T-cell (primary cell): ENCODE data around the gene ATP2C1. TPM values are rescaled to one million over a fixed set of nuclear protein-coding genes. Genes with fewer than 3 reads are reported as not detected.
"Not testable (repeated sequence)": the region's sequence is repeated elsewhere in the genome, so short reads cannot be mapped to it uniquely, and the experiment has no call there.

Experiments used
- ATAC-seq, 4 experiments: fragments of 200-7000 bp in 3 of 4; fragments of 150-1000 bp in 1 of 4; cut with Tn5 transposase; replicated peaks in 1 of 4; 1 replicate in 3 of 4; 2 replicates in 1 of 4; pipeline ENCODE4 v1.10.0; 2021; ENCODE audit warnings: moderate library complexity in 3 of 4, mild to moderate bottlenecking in 2 of 4, moderate number of reproducible peaks in 1 of 4
- CTCF ChIA-PET, 2 donors: fragments of 300-600 bp; sonication (Branson Sonifier 250); formaldehyde crosslinking; loops; one replicate each; lab custom pipeline; 2022; ENCODE audit warnings: antibody characterized with exemption in 2 of 2; lab: Charles Lee
- POLR2A ChIA-PET, 2 donors: fragments of 300-600 bp; sonication (Branson Sonifier 250); formaldehyde crosslinking; loops; one replicate each; lab custom pipeline; 2022; ENCODE audit warnings: antibody characterized with exemption in 2 of 2; lab: Charles Lee
- DNase-seq, 35 experiments: peaks; one replicate each; pipeline versions ENCODE4 v3.0.0 to v3.0.0-alpha.2; 2013 to 2023
- H3K27ac ChIP-seq: one replicate; pipeline ENCODE4 v1.5.1; 2013; ENCODE audit warnings: low read length
- H3K27me3 ChIP-seq, 2 experiments: replicated peaks in 1 of 2; 1 replicate in 1 of 2; 2 replicates in 1 of 2; pipeline versions ENCODE4 v1.6.1 to v1.7.0; 2013; ENCODE audit warnings: low read length in 1 of 2, mixed read lengths in 1 of 2; ENCODE audit not compliant: control insufficient read depth in 2 of 2, insufficient read depth in 2 of 2; ENCODE audit errors: extremely low read depth in 1 of 2
- H3K36me3 ChIP-seq, 2 donors: 1 replicate in 1 of 2; 2 replicates in 1 of 2; pipeline versions ENCODE4 v1.6.1 to v1.7.0; 2013; ENCODE audit warnings: low read length in 1 of 2; ENCODE audit not compliant: control insufficient read depth in 2 of 2, insufficient read depth in 1 of 2; ENCODE audit errors: extremely low read depth in 1 of 2
- H3K4me1 ChIP-seq, 2 experiments: 1 replicate in 1 of 2; 2 replicates in 1 of 2; pipeline versions ENCODE4 v1.6.1 to v1.7.0; 2013; ENCODE audit warnings: low read length in 2 of 2, mixed read lengths in 1 of 2; ENCODE audit not compliant: insufficient read depth in 2 of 2, control insufficient read depth in 1 of 2; ENCODE audit errors: extremely low read depth in 1 of 2
- H3K4me3 ChIP-seq, 2 donors: 1 replicate in 1 of 2; 2 replicates in 1 of 2; pipeline versions ENCODE4 v1.5.1 to v1.7.0; 2013; ENCODE audit warnings: mild to moderate bottlenecking in 2 of 2, low read length in 1 of 2, moderate library complexity in 1 of 2; ENCODE audit not compliant: control insufficient read depth in 1 of 2; ENCODE audit errors: extremely low read depth in 1 of 2
- H3K9me3 ChIP-seq: 2 replicates; pipeline ENCODE4 v1.7.0; 2013
- H3K27ac Mint-ChIP-seq, 2 donors: one replicate each; pipeline ENCODE4 v1.8.0; 2020 to 2021; ENCODE audit warnings: mild to moderate bottlenecking in 2 of 2, mixed read lengths in 2 of 2
- H3K27me3 Mint-ChIP-seq, 2 donors: one replicate each; pipeline ENCODE4 v1.8.0; 2021 to 2022; ENCODE audit warnings: mixed read lengths in 2 of 2
- H3K36me3 Mint-ChIP-seq: one replicate; pipeline ENCODE4 v1.8.0; 2021; ENCODE audit warnings: mixed read lengths
- H3K4me1 Mint-ChIP-seq, 3 donors: one replicate each; pipeline ENCODE4 v1.8.0; 2020 to 2022; ENCODE audit warnings: mixed read lengths in 3 of 3, mild to moderate bottlenecking in 1 of 3
- H3K4me3 Mint-ChIP-seq, 3 donors: one replicate each; pipeline ENCODE4 v1.8.0; 2020 to 2022; ENCODE audit warnings: mild to moderate bottlenecking in 3 of 3, mixed read lengths in 3 of 3, moderate library complexity in 3 of 3
- H3K9me3 Mint-ChIP-seq, 3 donors: one replicate each; pipeline ENCODE4 v1.8.0; 2020 to 2022; ENCODE audit warnings: mixed read lengths in 3 of 3
- WGBS: methylation state at CpG from one replicate; pipeline ENCODE4 v1.1.5; 2013; ENCODE audit warnings: missing lambda C conversion rate; ENCODE audit not compliant: insufficient coverage; 5-methylcytosine and 5-hydroxymethylcytosine counted together
- total RNA-seq, 35 experiments: library from RNA in 6 of 35; stranded (reverse) in 6 of 35; fragments of 120-200 nt in 1 of 35; gene quantifications; one replicate each; pipeline versions ENCODE4 v1.2.1 to v1.2.4 and lab custom pipeline; 2013 to 2026

The ATP2C1 gene
- total RNA-seq, 5 donors from 2014 or later (not counting 1 experiment from before 2014, with no cell fraction given), result 36.4 to 60.1 (median 42.6) TPM

DNA sequence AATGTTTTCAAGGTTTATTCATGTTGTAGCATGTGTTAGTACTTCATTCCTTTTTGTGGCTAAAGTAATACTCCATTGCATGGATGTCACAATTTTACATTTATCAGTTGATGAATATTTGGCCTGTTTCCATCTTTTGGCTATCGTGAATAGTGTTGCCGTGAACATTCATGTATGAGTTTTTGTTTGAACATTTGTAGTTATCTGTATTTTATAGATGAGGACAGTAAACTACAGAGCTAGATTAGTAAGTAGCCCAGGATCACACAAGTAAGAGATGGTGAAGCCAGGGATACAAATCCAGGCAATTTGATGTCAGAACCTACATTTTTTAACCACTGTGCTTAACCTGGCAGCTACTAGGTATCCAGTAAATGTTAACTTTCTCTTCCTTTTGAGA is 69.6 kb downstream of the ATP2C1 start:
- ATAC-seq, result no peak
- Histone ChIP-seq H3K36me3 (peaks cover 4 to 37% of the 10 kb centered on the region in 2 donors), H3K4me1 (no peaks in the 10 kb centered on the region), H3K27me3 (no peaks in the 10 kb centered on the region), H3K9me3 (no peaks in the 10 kb centered on the region), H3K4me3 (no peak overlapping the region), H3K27ac (no peak overlapping the region)
- no peak overlapping the region for H3K27ac Mint-ChIP-seq
- H3K4me1 Mint-ChIP-seq, result no peaks in the 10 kb centered on the region
- H3K36me3 Mint-ChIP-seq, result peaks cover 60% of the 10 kb centered on the region
- H3K9me3 Mint-ChIP-seq, result no peaks in the 10 kb centered on the region
- H3K27me3 Mint-ChIP-seq, result no peaks in the 10 kb centered on the region
- H3K4me3 Mint-ChIP-seq, result no peak overlapping the region
- ChIA-PET POLR2A (no interaction called here), CTCF (no interaction called here)
- no CpG with 5 or more reads among the region's 2 CpGs for WGBS
- no peak for DNase-seq

DNA sequence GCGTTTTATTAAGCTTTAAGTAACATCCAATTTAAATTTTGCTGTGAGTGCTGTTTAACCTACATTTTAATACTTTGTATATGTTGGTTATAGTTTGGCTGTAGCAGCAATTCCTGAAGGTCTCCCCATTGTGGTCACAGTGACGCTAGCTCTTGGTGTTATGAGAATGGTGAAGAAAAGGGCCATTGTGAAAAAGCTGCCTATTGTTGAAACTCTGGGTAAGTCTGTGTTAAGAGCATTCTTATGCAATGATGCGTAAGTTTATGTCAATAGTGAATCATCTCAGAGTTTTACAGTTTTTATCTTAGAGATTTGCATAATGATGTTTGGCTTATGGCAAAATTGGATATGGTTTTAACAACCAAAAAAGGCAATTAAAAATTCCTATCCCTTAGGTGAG is 70.0 kb downstream of the ATP2C1 start:
- ATAC-seq, result no peak
- H3K4me1 ChIP-seq, result no peaks in the 10 kb centered on the region
- no peak overlapping the region for H3K4me3 Mint-ChIP-seq

DNA sequence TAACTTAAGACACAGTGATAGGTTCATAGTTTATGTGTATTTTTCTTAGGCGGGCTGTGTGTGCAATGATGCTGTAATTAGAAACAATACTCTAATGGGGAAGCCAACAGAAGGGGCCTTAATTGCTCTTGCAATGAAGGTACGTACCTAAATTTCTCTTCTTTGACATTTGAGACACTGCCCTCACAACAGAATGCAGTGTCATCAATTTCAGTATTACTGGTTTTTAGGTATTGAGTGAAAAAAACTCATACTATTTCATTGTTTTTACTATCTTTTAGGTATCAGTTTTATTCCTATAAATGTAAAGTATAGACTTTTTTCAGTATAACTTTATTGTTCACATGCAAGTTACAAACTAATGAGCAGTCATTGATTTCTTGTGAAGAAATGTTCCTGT is 73.4 kb downstream of the ATP2C1 start:
- no CpG with 5 or more reads among the region's 2 CpGs for WGBS
- Histone ChIP-seq H3K27ac (no peak overlapping the region), H3K27me3 (no peaks in the 10 kb centered on the region), H3K4me1 (no peaks in the 10 kb centered on the region), H3K36me3 (peaks cover 0 to 53% of the 10 kb centered on the region in 2 donors), H3K9me3 (no peaks in the 10 kb centered on the region), H3K4me3 (no peak overlapping the region)
- Mint-ChIP-seq H3K4me3 (no peak overlapping the region), H3K9me3 (peaks cover 0 to 4% (median 0%) of the 10 kb centered on the region in 3 donors), H3K27ac (no peak overlapping the region), H3K36me3 (peaks cover 61% of the 10 kb centered on the region), H3K4me1 (no peaks in the 10 kb centered on the region), H3K27me3 (no peaks in the 10 kb centered on the region)
- ChIA-PET CTCF (no interaction called here), POLR2A (no interaction called here)
- DNase-seq (no peak), ATAC-seq (no peak)

More for the DNA sequence above, 70.0 kb downstream of the ATP2C1 start:
- DNase-seq, result no peak
- Histone ChIP-seq H3K27me3 (no peaks in the 10 kb centered on the region), H3K36me3 (peaks cover 4 to 40% of the 10 kb centered on the region in 2 donors), H3K4me3 (no peak overlapping the region), H3K27ac (no peak overlapping the region), H3K9me3 (no peaks in the 10 kb centered on the region)
- Mint-ChIP-seq H3K27me3 (no peaks in the 10 kb centered on the region), H3K27ac (no peak overlapping the region), H3K9me3 (no peaks in the 10 kb centered on the region), H3K4me1 (no peaks in the 10 kb centered on the region), H3K36me3 (peaks cover 61% of the 10 kb centered on the region)
- ChIA-PET POLR2A (no interaction called here), CTCF (no interaction called here)
- WGBS, result 100% methylated on average over 2 of the region's 3 CpGs

DNA sequence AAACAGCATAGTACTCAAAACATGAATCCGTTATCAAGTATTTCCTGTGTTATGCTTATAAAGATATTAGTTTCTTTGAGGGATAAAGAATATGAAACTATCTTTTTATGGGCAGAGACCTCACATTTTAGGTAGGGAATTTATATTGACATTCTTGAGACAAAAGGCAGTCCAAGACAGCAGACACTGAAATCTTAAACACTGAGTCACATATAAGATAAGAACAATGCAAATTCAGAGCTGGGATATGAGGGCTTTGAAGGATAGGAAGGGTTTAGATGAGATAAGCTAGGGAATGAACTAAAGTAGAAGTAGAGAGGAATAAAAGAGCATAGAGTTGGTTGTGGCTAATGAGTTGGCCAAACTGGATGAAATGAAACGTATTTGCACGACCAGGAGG is 74.3 kb downstream of the ATP2C1 start:
- CTCF ChIA-PET, result no interaction called here
- Mint-ChIP-seq H3K36me3 (peaks cover 66% of the 10 kb centered on the region), H3K4me1 (no peaks in the 10 kb centered on the region), H3K9me3 (peaks cover 0 to 4% (median 0%) of the 10 kb centered on the region in 3 donors), H3K27ac (no peak overlapping the region), H3K27me3 (no peaks in the 10 kb centered on the region), H3K4me3 (no peak overlapping the region)
- POLR2A ChIA-PET, result no interaction called here
- Histone ChIP-seq H3K27me3 (no peaks in the 10 kb centered on the region), H3K4me3 (no peak overlapping the region), H3K36me3 (peaks cover 0 to 52% of the 10 kb centered on the region in 2 donors), H3K27ac (no peak overlapping the region), H3K9me3 (no peaks in the 10 kb centered on the region), H3K4me1 (no peaks in the 10 kb centered on the region)
- ATAC-seq (no peak), DNase-seq (no peak)
- 98% methylated on average over 2 of the region's 3 CpGs for WGBS

DNA sequence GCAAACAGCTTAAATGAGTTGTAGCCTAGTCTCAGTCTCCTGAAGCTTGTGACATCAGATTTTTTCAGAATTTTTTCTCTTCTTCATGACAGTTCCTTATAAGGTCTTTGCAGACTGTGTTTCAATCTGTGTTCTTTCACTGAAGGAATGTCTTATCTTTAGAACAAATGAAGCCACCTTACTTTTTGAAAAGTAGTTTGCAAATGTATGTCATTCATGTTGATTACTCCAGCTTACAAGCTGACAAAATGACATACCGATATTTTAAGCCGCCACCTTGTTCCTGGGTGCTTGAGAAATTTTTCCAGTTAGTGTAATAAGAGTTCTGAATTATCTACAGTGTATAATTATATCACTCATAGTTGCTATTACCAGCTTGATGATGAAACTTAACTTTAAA is 75.7 kb downstream of the ATP2C1 start:
- WGBS, result no CpG with 5 or more reads among the region's 2 CpGs
- H3K9me3 Mint-ChIP-seq, result peaks cover 0 to 4% (median 0%) of the 10 kb centered on the region in 3 donors
- Histone ChIP-seq H3K4me1 (no peaks in the 10 kb centered on the region), H3K9me3 (no peaks in the 10 kb centered on the region), H3K4me3 (no peak overlapping the region), H3K27me3 (no peaks in the 10 kb centered on the region), H3K36me3 (peaks cover 0 to 49% of the 10 kb centered on the region in 2 donors), H3K27ac (no peak overlapping the region)
- no peak overlapping the region for H3K27ac Mint-ChIP-seq
- ATAC-seq (no peak), DNase-seq (no peak)
- H3K27me3 Mint-ChIP-seq, result no peaks in the 10 kb centered on the region
- peaks cover 73% of the 10 kb centered on the region for H3K36me3 Mint-ChIP-seq
- POLR2A ChIA-PET, result no interaction called here
- H3K4me1 Mint-ChIP-seq, result no peaks in the 10 kb centered on the region
- H3K4me3 Mint-ChIP-seq, result no peak overlapping the region
- CTCF ChIA-PET, result no interaction called here

DNA sequence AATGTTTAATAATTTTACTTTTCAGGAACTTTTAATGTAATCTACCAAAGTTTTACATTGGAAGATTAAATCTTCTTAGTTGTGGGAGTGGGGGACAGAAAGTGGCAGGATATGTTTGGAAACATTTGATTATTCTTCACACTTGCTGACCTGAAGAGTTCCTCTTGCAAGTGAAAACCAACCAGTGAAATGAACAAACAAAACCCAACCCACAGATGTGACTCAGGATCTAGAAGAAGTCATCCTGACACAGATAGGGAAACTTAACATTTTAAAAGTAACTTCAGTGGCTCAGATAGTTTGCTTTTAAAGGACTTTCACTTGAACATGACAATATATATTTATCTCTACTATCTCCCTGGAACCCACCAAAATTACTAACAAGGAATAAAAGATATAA is 77.3 kb downstream of the ATP2C1 start:
- DNase-seq, result no peak
- no peak overlapping the region for H3K4me3 Mint-ChIP-seq
- no peak for ATAC-seq
- Histone ChIP-seq H3K4me1 (no peaks in the 10 kb centered on the region), H3K27ac (no peak overlapping the region), H3K27me3 (no peaks in the 10 kb centered on the region), H3K36me3 (peaks cover 0 to 43% of the 10 kb centered on the region in 2 donors), H3K4me3 (no peak overlapping the region), H3K9me3 (no peaks in the 10 kb centered on the region)
- H3K9me3 Mint-ChIP-seq, result peaks cover 0 to 4% (median 0%) of the 10 kb centered on the region in 3 donors
- no peaks in the 10 kb centered on the region for H3K4me1 Mint-ChIP-seq
- peaks cover 69% of the 10 kb centered on the region for H3K36me3 Mint-ChIP-seq
- ChIA-PET POLR2A (no interaction called here), CTCF (no interaction called here)
- H3K27me3 Mint-ChIP-seq, result no peaks in the 10 kb centered on the region
- H3K27ac Mint-ChIP-seq, result no peak overlapping the region

DNA sequence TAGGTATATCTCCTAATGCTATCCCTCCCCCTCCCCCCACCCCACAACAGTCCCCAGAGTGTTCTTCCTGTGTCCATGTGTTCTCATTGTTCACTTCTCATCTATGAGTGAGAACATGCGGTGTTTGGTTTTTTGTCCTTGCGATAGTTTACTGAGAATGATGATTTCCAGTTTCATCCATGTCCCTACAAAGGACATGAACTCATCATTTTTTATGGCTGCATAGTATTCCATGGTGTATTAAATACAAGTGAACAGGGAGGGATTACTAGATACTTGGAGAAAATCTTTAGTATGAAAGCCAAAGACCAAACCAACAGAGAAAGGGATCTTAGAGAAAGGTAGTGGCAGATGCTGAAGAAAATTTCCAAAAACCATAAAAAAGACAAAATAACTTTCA is 78.7 kb downstream of the ATP2C1 start:
- H3K27ac ChIP-seq, H3K9me3 ChIP-seq, ATAC-seq, CTCF ChIA-PET, H3K27ac Mint-ChIP-seq, H3K27me3 ChIP-seq, H3K4me1 ChIP-seq, H3K4me1 Mint-ChIP-seq, POLR2A ChIA-PET, H3K27me3 Mint-ChIP-seq, H3K4me3 Mint-ChIP-seq, H3K4me3 ChIP-seq, H3K9me3 Mint-ChIP-seq, DNase-seq: not testable (repeated sequence)
- peaks cover 0 to 53% of the 10 kb centered on the region in 2 donors for H3K36me3 ChIP-seq
- H3K36me3 Mint-ChIP-seq, result peaks cover 68% of the 10 kb centered on the region
- WGBS, result no CpG with 5 or more reads among the region's 2 CpGs
